Stimulated activated naive CD8-positive, alpha-beta T cell treated with anti-CD3 and anti-CD28 coated beads, Interleukin-15, Interleukin-2, amounts not matched to agents 100 ng/mL and 50 ng/mL, for 24 hours (primary cell): ENCODE measurements around the gene EFCAB13.
"Not testable (repeated sequence)": the region's sequence is repeated elsewhere in the genome, so short reads cannot be mapped to it uniquely, and the experiment has no call there.

Experiments
- H3K27ac Mint-ChIP-seq: one replicate; pipeline ENCODE4 v1.8.0; 2021; ENCODE audit warnings: mild to moderate bottlenecking, mixed read lengths
- H3K27me3 Mint-ChIP-seq: one replicate; pipeline ENCODE4 v1.8.0; 2021; ENCODE audit warnings: mixed read lengths
- H3K36me3 Mint-ChIP-seq: one replicate; pipeline ENCODE4 v1.8.0; 2021; ENCODE audit warnings: low read depth, mixed read lengths
- H3K4me1 Mint-ChIP-seq: one replicate; pipeline ENCODE4 v1.8.0; 2021; ENCODE audit warnings: low read depth, mixed read lengths
- H3K4me3 Mint-ChIP-seq: one replicate; pipeline ENCODE4 v1.8.0; 2021; ENCODE audit warnings: mild to moderate bottlenecking, mixed read lengths
- H3K9me3 Mint-ChIP-seq: one replicate; pipeline ENCODE4 v1.8.0; 2021; ENCODE audit warnings: mixed read lengths

The EFCAB13 gene

GRCh38 chr17:47413872-47414271 lies 90.1 kb downstream of the EFCAB13 start:
- no peak overlapping the region for H3K27ac Mint-ChIP-seq
- H3K4me3 Mint-ChIP-seq, result no peak overlapping the region
- H3K9me3 Mint-ChIP-seq, result no peaks in the 10 kb centered on the region
- no peaks in the 10 kb centered on the region for H3K27me3 Mint-ChIP-seq
- H3K4me1 Mint-ChIP-seq, result no peaks in the 10 kb centered on the region
- H3K36me3 Mint-ChIP-seq, result peaks cover 18% of the 10 kb centered on the region

GRCh38 chr17:47414612-47415011 lies 90.9 kb downstream of the EFCAB13 start:
- Mint-ChIP-seq H3K27me3 (no peaks in the 10 kb centered on the region), H3K36me3 (peaks cover 18% of the 10 kb centered on the region), H3K4me3 (no peak overlapping the region), H3K27ac (no peak overlapping the region), H3K9me3 (no peaks in the 10 kb centered on the region), H3K4me1 (no peaks in the 10 kb centered on the region)

DNA sequence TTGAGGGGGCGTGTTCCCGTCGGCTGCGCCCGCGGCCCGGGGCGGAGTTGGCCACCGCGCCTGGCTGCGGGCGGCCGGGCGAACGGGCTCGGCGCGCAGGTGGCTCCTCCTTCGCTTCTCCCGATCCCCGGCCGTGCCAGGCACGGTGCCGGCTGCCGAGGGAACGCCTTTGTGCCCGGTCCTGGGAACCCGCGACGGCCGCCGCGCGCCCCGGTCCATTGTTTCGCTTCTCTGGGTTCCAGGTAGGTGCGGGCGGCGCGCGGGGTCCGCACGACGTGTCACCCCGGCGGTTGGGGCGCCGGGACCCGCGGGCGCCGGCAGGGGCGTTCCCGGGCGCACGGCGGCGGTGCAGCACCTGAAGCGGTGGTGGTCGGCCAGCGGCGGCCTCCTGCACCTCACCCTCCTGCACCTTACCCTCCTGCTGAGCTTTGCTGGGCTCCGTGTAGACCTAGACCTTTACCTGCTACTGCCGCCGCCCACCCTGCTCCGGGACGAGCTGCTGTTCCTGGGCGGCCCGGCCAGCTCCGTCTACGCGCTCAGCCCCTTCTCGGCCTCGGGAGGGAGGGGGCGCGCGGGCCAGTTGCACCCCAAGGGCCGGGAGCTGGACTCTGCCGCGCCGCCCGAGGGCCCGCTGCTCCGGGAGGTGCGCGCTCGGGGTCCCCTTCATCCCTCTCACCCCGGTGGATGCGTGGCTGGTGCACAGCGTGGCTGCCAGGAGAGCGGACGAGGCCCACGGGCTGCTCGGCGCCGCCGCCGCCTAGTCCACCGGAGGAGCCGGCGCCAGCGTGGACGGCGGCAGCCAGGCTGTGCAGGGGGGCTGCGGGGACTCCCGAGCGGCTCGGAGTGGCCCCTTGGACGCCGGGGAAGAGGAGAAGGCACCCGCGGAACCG lies 99.9 kb downstream of the EFCAB13 start:
- Mint-ChIP-seq H3K9me3 (peaks cover 4% of the 10 kb centered on the region), H3K36me3 (peaks cover 22% of the 10 kb centered on the region), H3K4me3 (peak overlapping the region; percentile 59), H3K27ac (no peak overlapping the region), H3K4me1 (peaks cover 6% of the 10 kb centered on the region), H3K27me3 (peaks cover 13% of the 10 kb centered on the region)

GRCh38 chr17:47425233-47425632 lies 101.5 kb downstream of the EFCAB13 start:
- not testable (repeated sequence) for H3K4me3 Mint-ChIP-seq, H3K9me3 Mint-ChIP-seq, H3K27ac Mint-ChIP-seq, H3K4me1 Mint-ChIP-seq
- H3K36me3 Mint-ChIP-seq, result peaks cover 22% of the 10 kb centered on the region
- peaks cover 13% of the 10 kb centered on the region for H3K27me3 Mint-ChIP-seq

- not testable (repeated sequence) for H3K9me3 Mint-ChIP-seq, H3K4me3 Mint-ChIP-seq, H3K4me1 Mint-ChIP-seq, H3K27ac Mint-ChIP-seq
- Mint-ChIP-seq H3K27me3 (peaks cover 13% of the 10 kb centered on the region), H3K36me3 (peaks cover 22% of the 10 kb centered on the region)
Observed at GRCh38 chr17:47425887-47426635, 102.3 kb downstream of the EFCAB13 start.

GRCh38 chr17:47427985-47428384 lies 104.2 kb downstream of the EFCAB13 start:
- peaks cover 24% of the 10 kb centered on the region for H3K36me3 Mint-ChIP-seq
- no peak overlapping the region for H3K4me3 Mint-ChIP-seq
- peaks cover 8% of the 10 kb centered on the region for H3K27me3 Mint-ChIP-seq
- no peak overlapping the region for H3K27ac Mint-ChIP-seq
- H3K9me3 Mint-ChIP-seq, result peaks cover 4% of the 10 kb centered on the region
- peaks cover 2% of the 10 kb centered on the region for H3K4me1 Mint-ChIP-seq

GRCh38 chr17:47432240-47432639 lies 108.5 kb downstream of the EFCAB13 start:
- H3K27ac Mint-ChIP-seq, H3K4me1 Mint-ChIP-seq, H3K27me3 Mint-ChIP-seq, H3K4me3 Mint-ChIP-seq: not testable (repeated sequence)
- H3K36me3 Mint-ChIP-seq, result peaks cover 21% of the 10 kb centered on the region
- H3K9me3 Mint-ChIP-seq, result peaks cover 16% of the 10 kb centered on the region

- Mint-ChIP-seq H3K9me3 (no peaks in the 10 kb centered on the region), H3K27ac (peak overlapping the region; percentile 22), H3K4me3 (no peak overlapping the region), H3K36me3 (peaks cover 20% of the 10 kb centered on the region), H3K4me1 (peaks cover 14% of the 10 kb centered on the region), H3K27me3 (no peaks in the 10 kb centered on the region)
Observed at GRCh38 chr17:47465165-47465564, 141.4 kb downstream of the EFCAB13 start.

GRCh38 chr17:47466976-47467375 lies 143.2 kb downstream of the EFCAB13 start:
- H3K4me3 Mint-ChIP-seq, H3K9me3 Mint-ChIP-seq, H3K27ac Mint-ChIP-seq, H3K27me3 Mint-ChIP-seq: not testable (repeated sequence)
- peaks cover 20% of the 10 kb centered on the region for H3K36me3 Mint-ChIP-seq
- H3K4me1 Mint-ChIP-seq, result peaks cover 14% of the 10 kb centered on the region

- no peak overlapping the region for H3K4me3 Mint-ChIP-seq
- no peak overlapping the region for H3K27ac Mint-ChIP-seq
- peaks cover under 1% of the 10 kb centered on the region for H3K4me1 Mint-ChIP-seq
- H3K27me3 Mint-ChIP-seq, result no peaks in the 10 kb centered on the region
- peaks cover 21% of the 10 kb centered on the region for H3K36me3 Mint-ChIP-seq
- H3K9me3 Mint-ChIP-seq, result no peaks in the 10 kb centered on the region
Observed at GRCh38 chr17:47470836-47471235, 147.1 kb downstream of the EFCAB13 start.

GRCh38 chr17:47472073-47472472 lies 148.3 kb downstream of the EFCAB13 start:
- not testable (repeated sequence) for H3K4me1 Mint-ChIP-seq, H3K27me3 Mint-ChIP-seq, H3K4me3 Mint-ChIP-seq, H3K9me3 Mint-ChIP-seq, H3K27ac Mint-ChIP-seq
- H3K36me3 Mint-ChIP-seq, result peaks cover 19% of the 10 kb centered on the region
